Measurements from ENCODE around the gene HTR3A. TPM values are rescaled to one million over a fixed set of nuclear protein-coding genes. Genes with fewer than 3 reads are reported as not detected.

Gene HTR3A
- polyA plus RNA-seq, 1 donor (not counting 4 experiments of a cell fraction or from before 2014, with no cell fraction given) = not detected

GRCh38 chr11:113997473-113997872 is 22.6 kb downstream of the HTR3A start:
- H3K79me2 ChIP-seq (ENCODE audit: control insufficient read depth, insufficient read depth, low read length) = no peaks in the 10 kb centered on the region
- H2AFZ ChIP-seq (ENCODE audit: control insufficient read depth, low read length) = no peak overlapping the region
- no peak overlapping the region for H3K27ac ChIP-seq (ENCODE audit: control insufficient read depth, insufficient read depth, low read length)
- dilution Hi-C loops (cut with MboI; ENCODE audit: extremely low pct_ligation_motif_present, low sequenced_read_pairs) = no loop called here
- no peaks in the 10 kb centered on the region for H3K36me3 ChIP-seq (ENCODE audit: control insufficient read depth in 2 of 2, extremely low read depth in 1 of 2, insufficient read depth in 2 of 2, low read length in 2 of 2)
- no peaks in the 10 kb centered on the region for H3K27me3 ChIP-seq (ENCODE audit: control insufficient read depth, extremely low read depth, insufficient read depth, low read length)
- no peak overlapping the region for H3K9ac ChIP-seq (ENCODE audit: control insufficient read depth, extremely low read depth, insufficient read depth, low read length)
- H3K4me2 ChIP-seq (ENCODE audit: control insufficient read depth, extremely low read depth, insufficient read depth, low read depth, low read length) = no peak overlapping the region
- no peak overlapping the region for H3K4me3 ChIP-seq (ENCODE audit: control insufficient read depth in 2 of 3, extremely low read depth in 1 of 3, insufficient read depth in 2 of 3, low read depth in 1 of 3, low read length in 3 of 3)
- no peaks in the 10 kb centered on the region for H3K4me1 ChIP-seq (ENCODE audit: control insufficient read depth, extremely low read depth, insufficient read depth, low read length)
- no peak for FAIRE-seq
- TF ChIP-seq EZH2 (IDR thresholded peaks at IDR 0.05; ENCODE audit: low read length) (no peak), CTCF (optimal IDR thresholded peaks at IDR 0.05 in 1 of 3, IDR thresholded peaks at IDR 0.05 in 1 of 3, conservative IDR thresholded peaks at IDR 0.05 in 1 of 3; ENCODE audit: extremely low read depth in 1 of 3, insufficient read depth in 2 of 3, low read length in 3 of 3) (no peak)
- no peaks in the 10 kb centered on the region for H4K20me1 ChIP-seq (ENCODE audit: control insufficient read depth, extremely low read depth, insufficient read depth, low read length)
- H3K9me1 ChIP-seq (ENCODE audit: control insufficient read depth, extremely low read depth, insufficient read depth, low read length) = no peaks in the 10 kb centered on the region
- H3K9me3 ChIP-seq (ENCODE audit: control insufficient read depth, low read depth, low read length) = no peaks in the 10 kb centered on the region
- no peak for DNase-seq (ENCODE audit: low read depth, low spot score)

GRCh38 chr11:113998574-113998973 is 23.7 kb downstream of the HTR3A start:
- no peak overlapping the region for H3K4me2 ChIP-seq (ENCODE audit: control insufficient read depth, extremely low read depth, insufficient read depth, low read depth, low read length)
- H4K20me1 ChIP-seq (ENCODE audit: control insufficient read depth, extremely low read depth, insufficient read depth, low read length) = no peaks in the 10 kb centered on the region
- no peaks in the 10 kb centered on the region for H3K36me3 ChIP-seq (ENCODE audit: control insufficient read depth in 2 of 2, extremely low read depth in 1 of 2, insufficient read depth in 2 of 2, low read length in 2 of 2)
- H3K4me1 ChIP-seq (ENCODE audit: control insufficient read depth, extremely low read depth, insufficient read depth, low read length) = no peaks in the 10 kb centered on the region
- TF ChIP-seq EZH2 (IDR thresholded peaks at IDR 0.05; ENCODE audit: low read length) = no peak
- no peak overlapping the region for H2AFZ ChIP-seq (ENCODE audit: control insufficient read depth, low read length)
- H3K79me2 ChIP-seq (ENCODE audit: control insufficient read depth, insufficient read depth, low read length) = no peaks in the 10 kb centered on the region
- dilution Hi-C loops (cut with MboI; ENCODE audit: extremely low pct_ligation_motif_present, low sequenced_read_pairs) = no loop called here
- H3K9me3 ChIP-seq (ENCODE audit: control insufficient read depth, low read depth, low read length) = no peaks in the 10 kb centered on the region
- FAIRE-seq (no peak), DNase-seq (ENCODE audit: low read depth, low spot score) (no peak)
- H3K27me3 ChIP-seq (ENCODE audit: control insufficient read depth, extremely low read depth, insufficient read depth, low read length) = no peaks in the 10 kb centered on the region
- no peaks in the 10 kb centered on the region for H3K9me1 ChIP-seq (ENCODE audit: control insufficient read depth, extremely low read depth, insufficient read depth, low read length)
- no peak overlapping the region for H3K4me3 ChIP-seq (ENCODE audit: control insufficient read depth in 2 of 3, extremely low read depth in 1 of 3, insufficient read depth in 2 of 3, low read depth in 1 of 3, low read length in 3 of 3)
- H3K27ac ChIP-seq (ENCODE audit: control insufficient read depth, insufficient read depth, low read length) = no peak overlapping the region
- no peak overlapping the region for H3K9ac ChIP-seq (ENCODE audit: control insufficient read depth, extremely low read depth, insufficient read depth, low read length)

GRCh38 chr11:114000526-114000925 is 25.6 kb downstream of the HTR3A start:
- Histone ChIP-seq H3K9me1 (ENCODE audit: control insufficient read depth, extremely low read depth, insufficient read depth, low read length) (no peaks in the 10 kb centered on the region), H3K27ac (ENCODE audit: control insufficient read depth, insufficient read depth, low read length) (no peak overlapping the region), H3K4me2 (ENCODE audit: control insufficient read depth, extremely low read depth, insufficient read depth, low read depth, low read length) (no peak overlapping the region), H2AFZ (ENCODE audit: control insufficient read depth, low read length) (no peak overlapping the region), H3K36me3 (ENCODE audit: control insufficient read depth in 2 of 2, extremely low read depth in 1 of 2, insufficient read depth in 2 of 2, low read length in 2 of 2) (no peaks in the 10 kb centered on the region), H3K27me3 (ENCODE audit: control insufficient read depth, extremely low read depth, insufficient read depth, low read length) (no peaks in the 10 kb centered on the region), H4K20me1 (ENCODE audit: control insufficient read depth, extremely low read depth, insufficient read depth, low read length) (no peaks in the 10 kb centered on the region), H3K79me2 (ENCODE audit: control insufficient read depth, insufficient read depth, low read length) (no peaks in the 10 kb centered on the region), H3K9me3 (ENCODE audit: control insufficient read depth, low read depth, low read length) (no peaks in the 10 kb centered on the region), H3K4me3 (ENCODE audit: control insufficient read depth in 2 of 3, extremely low read depth in 1 of 3, insufficient read depth in 2 of 3, low read depth in 1 of 3, low read length in 3 of 3) (no peak overlapping the region), H3K9ac (ENCODE audit: control insufficient read depth, extremely low read depth, insufficient read depth, low read length) (no peak overlapping the region), H3K4me1 (ENCODE audit: control insufficient read depth, extremely low read depth, insufficient read depth, low read length) (no peaks in the 10 kb centered on the region)
- dilution Hi-C loops (cut with MboI; ENCODE audit: extremely low pct_ligation_motif_present, low sequenced_read_pairs) = no loop called here
- DNase-seq (ENCODE audit: low read depth, low spot score) (no peak), FAIRE-seq (no peak)
- TF ChIP-seq EZH2 (IDR thresholded peaks at IDR 0.05; ENCODE audit: low read length) (no peak), CTCF (optimal IDR thresholded peaks at IDR 0.05 in 1 of 3, IDR thresholded peaks at IDR 0.05 in 1 of 3, conservative IDR thresholded peaks at IDR 0.05 in 1 of 3; ENCODE audit: extremely low read depth in 1 of 3, insufficient read depth in 2 of 3, low read length in 3 of 3) (no peak)
